ENCODE results near the gene PADI1. TPM values are rescaled to one million over a fixed set of nuclear protein-coding genes. Genes with fewer than 3 reads are reported as not detected.

PADI1 gene
- total RNA-seq, 4 donors from 2014 or later = 2.1 TPM; not detected in 3

GRCh38 chr1:17243274-17243673 is 38.3 kb downstream of the PADI1 start:
- intact Hi-C loops (cut with DNase I) = no loop called here
- Histone ChIP-seq H3K4me3 (no peak overlapping the region), H3K27me3 (peaks cover 0 to 38% (median 0%) of the 10 kb centered on the region in 4 donors), H3K36me3 (no peaks in the 10 kb centered on the region), H3K27ac (replicated peaks in 1 of 4) (no peak overlapping the region), H3K4me1 (no peaks in the 10 kb centered on the region), H3K9me3 (no peaks in the 10 kb centered on the region)
- WGBS = 74% methylated on average over 1 of the region's 1 CpG
- TF ChIP-seq POLR2AphosphoS5 (IDR thresholded peaks at IDR 0.05) = no peak
- no peak for TF ChIP-seq EP300 (IDR thresholded peaks at IDR 0.05)
- TF ChIP-seq POLR2A (IDR thresholded peaks at IDR 0.05; ENCODE audit: low read depth) = no peak
- no peak for TF ChIP-seq CTCF (IDR thresholded peaks at IDR 0.05)
- DNase-seq (ENCODE audit: extremely low spot score) = no peak

DNA sequence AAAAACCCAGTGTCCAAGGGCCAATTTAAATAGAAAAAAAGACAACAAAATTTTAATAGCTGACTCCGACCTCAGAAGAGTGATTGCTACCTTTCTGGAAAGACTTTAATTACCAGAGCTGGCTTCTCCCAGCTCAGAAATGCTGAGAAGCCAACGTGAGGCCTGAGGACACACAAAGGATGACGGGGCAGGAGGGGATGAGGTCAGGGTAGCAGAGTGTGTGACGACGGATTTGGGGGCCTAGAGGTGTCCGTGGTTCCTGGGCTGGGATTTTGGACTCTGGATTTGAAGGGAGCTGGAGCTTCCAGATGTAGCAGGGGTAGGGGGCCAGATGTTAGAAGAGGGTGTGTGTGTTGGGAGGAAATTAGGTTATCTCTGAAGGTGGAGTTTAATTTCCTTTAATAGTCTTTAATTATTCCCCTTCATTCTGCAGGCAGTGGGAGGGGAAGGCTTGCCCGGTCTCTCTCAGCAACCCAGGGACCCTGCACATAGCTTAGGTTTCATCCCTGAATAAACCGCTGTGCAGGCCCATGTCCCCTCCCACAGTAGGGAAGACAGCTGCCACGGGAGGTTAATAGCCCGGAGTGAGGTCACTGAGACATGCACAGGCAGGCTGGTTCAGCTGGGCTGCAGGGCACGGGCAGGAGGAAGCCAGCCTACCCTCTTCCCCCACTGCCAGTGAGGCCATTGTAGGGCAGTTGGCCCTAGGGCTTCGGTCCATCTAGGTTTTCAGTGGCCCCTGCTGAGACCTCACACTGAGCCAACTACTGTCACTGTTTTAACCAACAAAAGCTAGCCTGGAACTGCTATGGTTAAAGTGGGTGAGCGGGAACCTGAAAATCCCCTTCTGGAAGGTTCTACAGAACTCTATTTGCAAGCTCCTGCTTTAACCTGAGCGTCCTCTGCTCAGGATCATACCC is 40.2 kb downstream of the PADI1 start:
- Histone ChIP-seq H3K27ac (replicated peaks in 1 of 4) (no peak overlapping the region), H3K4me1 (no peaks in the 10 kb centered on the region), H3K27me3 (peaks cover 0 to 52% (median 0%) of the 10 kb centered on the region in 4 donors), H3K36me3 (no peaks in the 10 kb centered on the region), H3K9me3 (no peaks in the 10 kb centered on the region), H3K4me3 (no peak overlapping the region)
- 79% methylated on average over 12 of the region's 14 CpGs for WGBS
- TF ChIP-seq POLR2A (IDR thresholded peaks at IDR 0.05; ENCODE audit: low read depth) (no peak), EP300 (IDR thresholded peaks at IDR 0.05) (no peak), POLR2AphosphoS5 (IDR thresholded peaks at IDR 0.05) (no peak), CTCF (IDR thresholded peaks at IDR 0.05) (no peak)
- intact Hi-C loops (cut with DNase I) = no loop called here
- no peak for DNase-seq (ENCODE audit: extremely low spot score)

DNA sequence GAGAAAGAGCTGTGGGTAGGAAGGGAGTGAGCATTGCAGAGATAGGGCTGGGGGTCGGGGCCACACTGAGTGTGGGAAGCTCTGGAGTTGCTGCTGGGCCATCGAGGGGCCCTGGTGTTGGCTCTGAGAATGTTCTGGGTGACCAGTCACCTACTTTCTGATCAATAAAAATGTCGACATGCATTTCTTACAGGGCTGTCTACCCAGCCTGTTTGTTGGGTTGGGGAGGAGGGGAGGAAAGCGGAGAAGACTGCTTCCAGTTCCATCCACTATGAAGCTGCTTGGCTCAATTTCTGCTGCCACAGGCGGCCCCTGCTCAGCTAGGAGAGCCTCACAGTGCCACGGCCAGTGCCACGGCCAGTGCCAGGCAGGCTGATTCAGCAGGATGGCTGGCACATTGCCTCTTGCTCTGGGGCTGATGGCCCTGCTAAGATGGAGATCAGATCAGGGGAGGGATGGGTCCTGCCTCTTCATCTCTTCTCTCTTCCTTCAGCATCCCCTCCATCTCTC is 40.9 kb downstream of the PADI1 start:
- Histone ChIP-seq H3K36me3 (no peaks in the 10 kb centered on the region), H3K4me3 (no peak overlapping the region), H3K27me3 (peaks cover 0 to 52% (median 0%) of the 10 kb centered on the region in 4 donors), H3K9me3 (no peaks in the 10 kb centered on the region), H3K4me1 (no peaks in the 10 kb centered on the region), H3K27ac (replicated peaks in 1 of 4) (no peak overlapping the region)
- DNase-seq (ENCODE audit: extremely low spot score) = no peak
- WGBS = 72% methylated on average over 7 of the region's 7 CpGs
- TF ChIP-seq POLR2A (IDR thresholded peaks at IDR 0.05; ENCODE audit: low read depth) (no peak), POLR2AphosphoS5 (IDR thresholded peaks at IDR 0.05) (no peak), EP300 (IDR thresholded peaks at IDR 0.05) (no peak), CTCF (IDR thresholded peaks at IDR 0.05) (no peak)
- intact Hi-C loops (cut with DNase I) = no loop called here

- intact Hi-C loops (cut with DNase I) = no loop called here
Measured at GRCh38 chr1:17246971-17247370, 42.0 kb downstream of the PADI1 start.

More at GRCh38 chr1:17246971-17247370, 42.0 kb downstream of the PADI1 start:
- peaks cover 0 to 46% (median 0%) of the 10 kb centered on the region in 4 donors for H3K27me3 ChIP-seq
- H3K27ac ChIP-seq (replicated peaks in 1 of 4) = no peak overlapping the region
- H3K4me3 ChIP-seq = no peak overlapping the region
- no peaks in the 10 kb centered on the region for H3K36me3 ChIP-seq
- DNase-seq (ENCODE audit: extremely low spot score) = no peak
- WGBS = 79% methylated on average over 2 of the region's 2 CpGs
- TF ChIP-seq POLR2AphosphoS5 (IDR thresholded peaks at IDR 0.05) (no peak), POLR2A (IDR thresholded peaks at IDR 0.05; ENCODE audit: low read depth) (no peak), CTCF (IDR thresholded peaks at IDR 0.05) (no peak), EP300 (IDR thresholded peaks at IDR 0.05) (no peak)
- H3K9me3 ChIP-seq = no peaks in the 10 kb centered on the region
- H3K4me1 ChIP-seq = no peaks in the 10 kb centered on the region
